Measurements from ENCODE around the gene ATP8B1.

Gene ATP8B1

GRCh38 chr18:57705011-57705410 lies 98.1 kb downstream of the ATP8B1 start:
- Histone ChIP-seq H3K79me2 (ENCODE audit: control insufficient read depth, insufficient read depth, low read length, unreplicated experiment) (peaks cover 5% of the 10 kb centered on the region), H3K27ac (ENCODE audit: low read depth, low read length) (no peak overlapping the region), H3K4me1 (ENCODE audit: control insufficient read depth, insufficient read depth, low read length, unreplicated experiment) (no peaks in the 10 kb centered on the region), H2AFZ (ENCODE audit: low read length, unreplicated experiment) (no peak overlapping the region), H3K36me3 (ENCODE audit: insufficient read depth, low read length) (peaks cover 4% of the 10 kb centered on the region; the same call in 1 of the 2 replicates), H3K27me3 (ENCODE audit: insufficient read depth, low read length) (no peaks in the 10 kb centered on the region), H3K4me3 (ENCODE audit: low read depth, low read length) (no peak overlapping the region)

DNA sequence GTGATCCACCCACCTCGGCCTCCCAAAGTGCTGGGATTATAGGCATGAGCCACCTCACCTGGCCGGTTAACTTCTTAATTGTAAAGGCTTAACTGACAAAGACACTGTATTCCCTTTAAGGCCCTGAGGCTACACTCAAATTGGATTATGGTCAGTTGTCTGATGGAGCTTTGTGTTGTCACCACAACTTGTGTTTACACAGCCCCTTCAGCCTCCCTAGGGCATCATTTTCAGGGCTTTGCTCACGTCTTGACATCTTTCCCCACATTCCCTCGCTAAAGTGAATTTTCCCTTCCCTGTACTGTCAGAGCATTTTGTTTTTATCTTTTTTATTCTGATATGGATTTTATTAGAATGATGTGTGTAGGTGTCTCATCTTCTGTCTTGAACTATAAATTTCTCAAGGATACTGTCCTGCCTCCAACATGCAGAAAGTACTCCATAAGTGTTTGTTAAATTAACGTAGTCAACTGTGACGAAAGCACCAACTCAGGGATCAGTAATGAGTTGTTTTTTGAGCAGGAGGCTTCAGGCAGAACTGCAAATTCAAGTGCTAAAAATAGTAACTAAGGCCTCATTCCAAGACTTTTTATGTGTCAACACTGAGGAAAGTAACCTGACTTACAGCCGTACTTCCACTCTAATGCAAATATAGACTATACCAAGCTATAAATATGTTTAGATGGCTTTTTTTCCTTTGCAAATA lies 104.4 kb downstream of the ATP8B1 start:
- Histone ChIP-seq H3K4me3 (ENCODE audit: low read depth, low read length) (no peak overlapping the region), H3K27ac (ENCODE audit: low read depth, low read length) (0 out of 2 replicates have a peak overlapping the region, but pooled peaks have one; percentile 28), H3K4me1 (ENCODE audit: control insufficient read depth, insufficient read depth, low read length, unreplicated experiment) (peaks cover 15% of the 10 kb centered on the region), H3K36me3 (ENCODE audit: insufficient read depth, low read length) (peaks cover 10% of the 10 kb centered on the region; the same call in 1 of the 2 replicates), H2AFZ (ENCODE audit: low read length, unreplicated experiment) (no peak overlapping the region), H3K27me3 (ENCODE audit: insufficient read depth, low read length) (no peaks in the 10 kb centered on the region), H3K79me2 (ENCODE audit: control insufficient read depth, insufficient read depth, low read length, unreplicated experiment) (no peaks in the 10 kb centered on the region)

DNA sequence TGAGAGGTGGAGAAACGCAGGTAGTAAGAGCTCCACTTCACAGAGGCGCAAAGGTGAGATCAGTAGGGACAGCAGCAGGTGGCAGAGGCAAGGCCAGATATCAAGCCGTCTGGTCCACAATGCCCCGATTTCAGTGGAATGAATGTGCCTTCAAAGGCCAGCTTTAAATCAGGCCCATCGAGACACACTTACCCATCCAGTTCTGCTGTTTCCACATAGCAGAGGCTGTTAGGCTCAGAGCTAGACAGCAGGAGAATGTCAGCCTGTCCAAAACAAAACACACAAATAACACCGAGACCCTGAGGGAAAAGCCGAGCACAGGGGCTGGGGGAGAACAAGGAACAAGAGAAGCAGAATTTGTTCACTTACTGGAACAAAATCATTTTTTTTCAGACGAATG lies 105.7 kb downstream of the ATP8B1 start:
- Histone ChIP-seq H3K27ac (ENCODE audit: low read depth, low read length) (no peak overlapping the region), H3K4me1 (ENCODE audit: control insufficient read depth, insufficient read depth, low read length, unreplicated experiment) (peaks cover 15% of the 10 kb centered on the region), H3K27me3 (ENCODE audit: insufficient read depth, low read length) (no peaks in the 10 kb centered on the region), H3K4me3 (ENCODE audit: low read depth, low read length) (no peak overlapping the region), H3K79me2 (ENCODE audit: control insufficient read depth, insufficient read depth, low read length, unreplicated experiment) (no peaks in the 10 kb centered on the region), H2AFZ (ENCODE audit: low read length, unreplicated experiment) (no peak overlapping the region), H3K36me3 (ENCODE audit: insufficient read depth, low read length) (peaks cover 13% of the 10 kb centered on the region; the same call in 1 of the 2 replicates)

- no peak overlapping the region for H2AFZ ChIP-seq (ENCODE audit: low read length, unreplicated experiment)
- H3K27me3 ChIP-seq (ENCODE audit: insufficient read depth, low read length) = no peaks in the 10 kb centered on the region
- H3K79me2 ChIP-seq (ENCODE audit: control insufficient read depth, insufficient read depth, low read length, unreplicated experiment) = no peaks in the 10 kb centered on the region
- H3K36me3 ChIP-seq (ENCODE audit: insufficient read depth, low read length) = peaks cover 20% of the 10 kb centered on the region
- no peak overlapping the region for H3K27ac ChIP-seq (ENCODE audit: low read depth, low read length)
- H3K4me1 ChIP-seq (ENCODE audit: control insufficient read depth, insufficient read depth, low read length, unreplicated experiment) = peaks cover 15% of the 10 kb centered on the region
- H3K4me3 ChIP-seq (ENCODE audit: low read depth, low read length) = no peak overlapping the region
These were observed 106.8 kb downstream of the ATP8B1 start for GRCh38 chr18:57696271-57696670.

- H3K4me3 ChIP-seq (ENCODE audit: low read depth, low read length) = no peak overlapping the region
- peaks cover 20% of the 10 kb centered on the region for H3K36me3 ChIP-seq (ENCODE audit: insufficient read depth, low read length)
- peaks cover 6% of the 10 kb centered on the region for H3K4me1 ChIP-seq (ENCODE audit: control insufficient read depth, insufficient read depth, low read length, unreplicated experiment)
- H3K27me3 ChIP-seq (ENCODE audit: insufficient read depth, low read length) = no peaks in the 10 kb centered on the region
- H3K27ac ChIP-seq (ENCODE audit: low read depth, low read length) = no peak overlapping the region
- no peaks in the 10 kb centered on the region for H3K79me2 ChIP-seq (ENCODE audit: control insufficient read depth, insufficient read depth, low read length, unreplicated experiment)
- H2AFZ ChIP-seq (ENCODE audit: low read length, unreplicated experiment) = no peak overlapping the region
These were observed 111.8 kb downstream of the ATP8B1 start for GRCh38 chr18:57691363-57691762.

- H3K27me3 ChIP-seq (ENCODE audit: insufficient read depth, low read length) = no peaks in the 10 kb centered on the region
- no peaks in the 10 kb centered on the region for H3K79me2 ChIP-seq (ENCODE audit: control insufficient read depth, insufficient read depth, low read length, unreplicated experiment)
- H2AFZ ChIP-seq (ENCODE audit: low read length, unreplicated experiment) = no peak overlapping the region
- H3K4me3 ChIP-seq (ENCODE audit: low read depth, low read length) = no peak overlapping the region
- no peaks in the 10 kb centered on the region for H3K4me1 ChIP-seq (ENCODE audit: control insufficient read depth, insufficient read depth, low read length, unreplicated experiment)
- peaks cover 24% of the 10 kb centered on the region for H3K36me3 ChIP-seq (ENCODE audit: insufficient read depth, low read length)
- no peak overlapping the region for H3K27ac ChIP-seq (ENCODE audit: low read depth, low read length)
These were observed 115.1 kb downstream of the ATP8B1 start for GRCh38 chr18:57687970-57688369.

GRCh38 chr18:57683470-57683869 lies 119.6 kb downstream of the ATP8B1 start:
- H3K27me3 ChIP-seq (ENCODE audit: insufficient read depth, low read length) = no peaks in the 10 kb centered on the region
- H3K4me3 ChIP-seq (ENCODE audit: low read depth, low read length) = no peak overlapping the region
- H3K36me3 ChIP-seq (ENCODE audit: insufficient read depth, low read length) = peaks cover 15% of the 10 kb centered on the region

DNA sequence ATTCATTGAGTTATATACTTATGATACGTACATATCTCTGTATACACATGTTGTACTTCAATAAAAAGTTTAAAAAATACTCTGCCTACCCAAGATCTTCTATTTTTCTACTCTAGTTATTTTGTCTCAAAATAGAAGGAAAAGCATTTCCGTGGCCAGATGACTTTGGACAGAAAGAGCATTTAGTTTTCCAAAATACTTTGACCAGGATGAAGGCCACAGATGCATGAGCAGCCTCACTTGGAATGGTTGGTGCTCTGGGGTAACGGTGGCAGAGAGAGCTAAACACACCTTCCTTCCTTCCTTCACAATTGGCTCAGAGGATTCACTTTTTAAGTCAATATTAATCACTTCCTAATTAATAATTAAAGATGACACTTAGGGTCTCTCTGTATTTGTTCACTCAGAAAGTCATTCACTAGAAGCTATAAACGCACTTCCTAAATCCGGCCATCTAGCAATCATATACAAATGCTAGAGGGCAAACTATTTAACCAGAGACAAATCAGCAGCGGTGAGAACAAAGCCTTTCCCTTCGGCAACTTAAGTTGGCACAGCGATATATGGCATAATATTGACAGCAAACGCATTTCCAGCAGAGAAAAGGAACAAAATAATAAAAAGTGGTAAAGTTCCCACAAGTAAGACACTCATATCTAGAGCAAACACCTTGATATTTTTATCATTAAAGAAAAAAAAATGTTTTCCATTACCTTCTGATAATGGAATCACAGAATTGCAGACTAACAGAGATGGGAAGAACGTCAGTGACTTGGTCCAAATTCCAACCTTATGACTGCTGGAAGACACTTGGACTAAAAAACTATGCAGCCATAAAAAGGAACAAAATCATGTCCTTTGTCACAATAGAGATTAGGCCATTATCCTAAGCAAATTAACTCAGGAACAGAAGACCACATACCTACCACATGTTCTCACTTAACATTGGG lies 125.6 kb downstream of the ATP8B1 start:
- Histone ChIP-seq H3K4me1 (ENCODE audit: control insufficient read depth, insufficient read depth, low read length, unreplicated experiment) (no peaks in the 10 kb centered on the region), H3K79me2 (ENCODE audit: control insufficient read depth, insufficient read depth, low read length, unreplicated experiment) (no peaks in the 10 kb centered on the region), H3K27me3 (ENCODE audit: insufficient read depth, low read length) (no peaks in the 10 kb centered on the region), H3K4me3 (ENCODE audit: low read depth, low read length) (no peak overlapping the region), H2AFZ (ENCODE audit: low read length, unreplicated experiment) (no peak overlapping the region), H3K36me3 (ENCODE audit: insufficient read depth, low read length) (peaks cover 24% of the 10 kb centered on the region), H3K27ac (ENCODE audit: low read depth, low read length) (no peak overlapping the region)

More at GRCh38 chr18:57683470-57683869, 119.6 kb downstream of the ATP8B1 start:
- no peaks in the 10 kb centered on the region for H3K79me2 ChIP-seq (ENCODE audit: control insufficient read depth, insufficient read depth, low read length, unreplicated experiment)
- no peak overlapping the region for H3K27ac ChIP-seq (ENCODE audit: low read depth, low read length)
- H2AFZ ChIP-seq (ENCODE audit: low read length, unreplicated experiment) = no peak overlapping the region
- H3K4me1 ChIP-seq (ENCODE audit: control insufficient read depth, insufficient read depth, low read length, unreplicated experiment) = no peaks in the 10 kb centered on the region

- H3K36me3 ChIP-seq (ENCODE audit: insufficient read depth, low read length) = peaks cover 35% of the 10 kb centered on the region
- H2AFZ ChIP-seq (ENCODE audit: low read length, unreplicated experiment) = no peak overlapping the region
- H3K27ac ChIP-seq (ENCODE audit: low read depth, low read length) = no peak overlapping the region
- H3K79me2 ChIP-seq (ENCODE audit: control insufficient read depth, insufficient read depth, low read length, unreplicated experiment) = no peaks in the 10 kb centered on the region
- no peaks in the 10 kb centered on the region for H3K27me3 ChIP-seq (ENCODE audit: insufficient read depth, low read length)
- no peak overlapping the region for H3K4me3 ChIP-seq (ENCODE audit: low read depth, low read length)
- H3K4me1 ChIP-seq (ENCODE audit: control insufficient read depth, insufficient read depth, low read length, unreplicated experiment) = no peaks in the 10 kb centered on the region
These were observed 128.2 kb downstream of the ATP8B1 start for GRCh38 chr18:57674891-57675290.

- Histone ChIP-seq H3K4me1 (ENCODE audit: control insufficient read depth, insufficient read depth, low read length, unreplicated experiment) (peaks cover 18% of the 10 kb centered on the region), H3K79me2 (ENCODE audit: control insufficient read depth, insufficient read depth, low read length, unreplicated experiment) (peaks cover 10% of the 10 kb centered on the region), H3K27ac (ENCODE audit: low read depth, low read length) (no peak overlapping the region), H2AFZ (ENCODE audit: low read length, unreplicated experiment) (no peak overlapping the region), H3K27me3 (ENCODE audit: insufficient read depth, low read length) (no peaks in the 10 kb centered on the region), H3K36me3 (ENCODE audit: insufficient read depth, low read length) (peaks cover 25% of the 10 kb centered on the region), H3K4me3 (ENCODE audit: low read depth, low read length) (no peak overlapping the region)
These were observed 133.1 kb downstream of the ATP8B1 start for GRCh38 chr18:57670046-57670445.

Measured in ACC112 (cell line).